Activated CD4-positive, alpha-beta T cell treated with anti-CD3 and anti-CD28 coated beads, Interleukin-2, amount 50 U/mL, for 1 hour (primary cell): ENCODE measurements around the gene TKT.

Source experiments
- DNase-seq: peaks from one replicate; pipeline ENCODE4 v3.0.0-alpha.2; 2020

TKT gene

GRCh38 chr3:53194210-53195065 lies 61.4 kb downstream of the TKT start:
- DNase-seq = no peak

- no peak for DNase-seq
Observed at GRCh38 chr3:53193466-53194209, 62.2 kb downstream of the TKT start.

GRCh38 chr3:53192608-53193007 lies 63.2 kb downstream of the TKT start:
- DNase-seq = no peak

- DNase-seq = no peak
Observed at GRCh38 chr3:53191836-53192480, 63.9 kb downstream of the TKT start.

- DNase-seq = no peak
Observed at GRCh38 chr3:53190659-53191058, 65.2 kb downstream of the TKT start.

- no peak for DNase-seq
Observed at GRCh38 chr3:53189276-53189675, 66.5 kb downstream of the TKT start.

- DNase-seq = no peak
Observed at GRCh38 chr3:53188720-53189119, 67.1 kb downstream of the TKT start.

GRCh38 chr3:53188136-53188685 lies 67.6 kb downstream of the TKT start:
- no peak for DNase-seq

GRCh38 chr3:53187430-53187829 lies 68.4 kb downstream of the TKT start:
- DNase-seq = no peak

- DNase-seq = no peak
Observed at GRCh38 chr3:53186726-53187125, 69.1 kb downstream of the TKT start.

GRCh38 chr3:53185761-53186465 lies 69.9 kb downstream of the TKT start:
- no peak for DNase-seq

GRCh38 chr3:53184701-53185100 lies 71.1 kb downstream of the TKT start:
- no peak for DNase-seq

- DNase-seq = no peak
Observed at GRCh38 chr3:53183514-53183913, 72.3 kb downstream of the TKT start.

- DNase-seq = no peak
Observed at GRCh38 chr3:53182764-53183355, 73.0 kb downstream of the TKT start.

GRCh38 chr3:53181528-53181927 lies 74.3 kb downstream of the TKT start:
- DNase-seq = no peak

GRCh38 chr3:53181024-53181371 lies 74.8 kb downstream of the TKT start:
- DNase-seq = no peak

- DNase-seq = no peak
Observed at GRCh38 chr3:53180305-53181023, 75.4 kb downstream of the TKT start.

- DNase-seq = no peak
Observed at GRCh38 chr3:53179580-53179979, 76.2 kb downstream of the TKT start.

- DNase-seq = no peak
Observed at GRCh38 chr3:53178246-53178645, 77.6 kb downstream of the TKT start.

- DNase-seq = no peak
Observed at GRCh38 chr3:53175613-53176540, 79.9 kb downstream of the TKT start.
